Measurements from ENCODE around the gene FAM185A.
"Not testable (repeated sequence)": the region's sequence is repeated elsewhere in the genome, so short reads cannot be mapped to it uniquely, and the experiment has no call there.

FAM185A gene

DNA sequence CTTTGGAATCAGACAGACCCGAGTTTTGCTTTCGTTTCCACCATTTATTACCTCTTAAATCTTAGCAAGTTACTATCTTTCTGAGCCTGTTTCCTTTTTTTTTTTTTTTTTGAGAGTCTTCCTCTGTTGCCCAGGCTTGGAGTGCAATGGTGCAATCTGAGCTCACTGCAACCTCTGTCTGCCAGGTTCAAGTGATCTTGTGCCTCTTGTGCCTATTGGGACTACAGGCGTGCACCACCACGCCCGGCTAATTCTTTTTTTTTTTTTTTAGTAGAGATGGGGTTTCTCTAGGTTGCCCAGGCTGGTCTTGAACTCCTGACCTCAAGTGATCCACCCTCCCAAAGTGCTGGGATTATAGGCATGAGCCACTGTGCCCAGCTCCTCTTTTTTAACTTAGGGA, 84.5 kb downstream of the FAM185A start:
- no peak for FAIRE-seq

DNA sequence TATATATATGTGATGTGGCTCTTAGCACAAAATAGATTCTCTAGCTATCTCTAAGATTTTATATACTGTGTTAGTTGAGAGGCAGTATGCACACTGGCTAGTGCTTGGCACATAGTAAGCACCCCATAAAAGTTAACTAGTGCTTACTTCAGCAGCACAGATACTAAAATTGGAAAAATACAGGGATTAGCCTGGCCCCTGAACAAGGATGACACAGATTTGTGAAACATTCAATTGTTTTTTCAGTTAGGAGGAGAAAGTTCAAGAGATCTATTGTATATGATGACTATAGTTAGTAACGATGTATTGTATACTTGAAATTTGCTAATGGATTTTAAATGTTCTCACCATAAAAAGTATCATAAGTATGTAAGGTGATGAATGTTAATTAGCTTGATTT, 85.7 kb downstream of the FAM185A start:
- FAIRE-seq = no peak

DNA sequence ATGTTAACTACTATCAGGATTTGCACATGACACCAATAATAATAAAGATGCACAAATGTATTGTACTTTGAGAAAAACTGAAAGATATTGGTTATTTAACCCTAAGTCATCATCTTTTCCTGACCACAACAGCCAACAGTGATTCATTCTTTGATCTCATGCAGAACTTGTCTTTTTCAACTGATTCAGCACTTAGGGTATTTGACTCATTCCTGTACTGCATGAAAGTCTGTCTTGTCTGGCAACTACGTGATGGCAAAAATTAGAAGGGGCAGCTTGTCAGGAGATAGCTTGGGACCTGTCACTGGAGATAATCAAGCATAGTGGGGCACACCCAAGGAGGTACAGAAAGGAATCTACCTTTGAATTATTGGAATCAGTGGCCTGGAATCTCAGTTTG, 86.2 kb downstream of the FAM185A start:
- no peak for FAIRE-seq

DNA sequence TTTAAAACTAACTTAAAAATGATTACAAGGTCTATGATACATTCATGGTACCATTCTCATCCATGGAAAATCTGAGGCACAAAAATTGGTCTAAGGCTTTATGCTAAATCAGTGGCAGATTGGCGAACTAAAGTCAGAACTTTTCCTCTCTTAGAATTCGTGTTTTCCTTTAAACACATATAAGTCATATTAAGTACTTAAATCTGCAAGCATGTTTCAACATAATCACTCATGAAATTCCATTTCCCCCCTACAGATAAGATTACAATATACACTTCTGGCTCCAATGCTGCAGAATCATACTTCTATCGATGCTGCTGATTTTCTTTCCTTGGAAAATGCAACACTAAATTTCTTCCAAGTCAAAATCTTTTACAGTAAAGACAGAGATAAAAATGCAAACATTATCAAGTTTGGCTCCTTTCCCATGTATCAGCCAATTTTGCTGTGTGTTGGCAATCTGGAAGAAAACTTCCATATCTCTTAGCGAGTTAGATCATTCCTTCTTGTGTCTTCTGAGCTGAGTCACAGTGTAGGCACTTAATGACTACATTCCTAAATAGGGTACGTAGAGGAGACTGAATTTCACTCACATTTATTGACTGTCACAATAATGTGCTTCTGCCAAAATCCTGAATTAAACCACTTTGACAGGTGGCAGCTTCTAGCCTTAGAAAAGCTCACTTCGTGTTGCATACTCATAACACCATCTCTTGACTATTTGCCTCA, 87.6 kb downstream of the FAM185A start:
- FAIRE-seq = no peak

DNA sequence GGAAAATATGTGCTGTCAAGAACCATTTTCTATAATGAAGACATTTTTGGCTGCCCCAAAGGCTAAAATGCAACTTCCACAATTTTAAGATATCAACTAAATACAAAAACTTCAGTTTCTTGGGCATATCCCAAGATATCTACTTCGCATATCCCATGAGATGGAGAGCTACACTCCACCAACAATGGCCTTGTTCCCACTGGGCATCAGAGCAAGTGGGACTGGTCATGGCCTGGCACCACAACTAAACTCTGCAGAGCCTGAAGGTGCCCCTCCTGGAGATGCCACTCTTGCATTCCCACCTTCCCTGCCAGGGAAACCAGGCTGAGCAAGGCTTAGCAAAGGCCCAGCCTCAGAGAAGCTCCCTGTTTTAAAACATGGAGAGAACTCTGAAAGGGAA, 88.2 kb downstream of the FAM185A start:
- no peak for FAIRE-seq

DNA sequence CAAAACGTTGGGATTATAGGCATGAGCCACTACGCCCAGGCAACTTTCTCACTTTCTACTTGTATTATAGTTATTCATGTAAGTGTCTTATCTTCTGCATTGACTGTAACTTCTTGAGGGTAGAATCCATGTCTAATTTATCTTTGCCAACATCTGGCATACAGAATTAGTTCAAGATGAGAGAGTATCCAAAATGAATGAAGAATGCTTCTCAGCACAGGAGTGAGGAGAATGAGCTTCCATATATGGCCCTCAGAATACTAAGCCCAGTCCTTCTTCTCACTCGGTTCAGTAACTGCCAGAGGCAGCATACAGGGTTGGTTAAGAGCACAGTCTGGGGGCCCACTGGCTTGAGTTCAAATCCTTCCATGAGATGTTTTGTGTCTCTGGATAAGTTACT, 89.0 kb downstream of the FAM185A start:
- FAIRE-seq = no peak

DNA sequence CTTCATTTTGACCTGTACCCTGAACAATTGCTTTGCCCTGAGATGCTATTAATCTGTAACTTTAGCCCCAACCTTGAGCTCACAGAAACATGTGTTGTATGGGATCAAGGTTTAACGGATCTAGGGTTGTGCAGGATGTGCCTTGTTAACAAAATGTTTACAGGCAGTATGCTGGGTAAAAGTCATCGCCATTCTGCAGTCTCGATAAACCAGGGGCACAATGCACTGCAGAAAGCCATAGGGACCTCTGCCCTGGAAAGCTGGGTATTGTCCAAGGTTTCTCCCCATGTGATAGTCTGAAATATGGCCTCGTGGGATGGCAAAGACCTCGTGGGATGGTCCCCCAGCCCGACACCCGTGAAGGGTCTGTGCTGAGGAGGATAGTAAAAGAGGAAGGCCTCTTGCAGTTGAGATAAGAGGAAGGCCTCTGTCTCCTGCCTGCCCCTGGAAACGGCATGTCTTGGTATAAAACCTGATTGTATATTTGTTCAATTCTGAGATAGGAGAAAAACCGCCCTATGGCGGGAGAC, 89.8 kb downstream of the FAM185A start:
- not testable (repeated sequence) for FAIRE-seq

DNA sequence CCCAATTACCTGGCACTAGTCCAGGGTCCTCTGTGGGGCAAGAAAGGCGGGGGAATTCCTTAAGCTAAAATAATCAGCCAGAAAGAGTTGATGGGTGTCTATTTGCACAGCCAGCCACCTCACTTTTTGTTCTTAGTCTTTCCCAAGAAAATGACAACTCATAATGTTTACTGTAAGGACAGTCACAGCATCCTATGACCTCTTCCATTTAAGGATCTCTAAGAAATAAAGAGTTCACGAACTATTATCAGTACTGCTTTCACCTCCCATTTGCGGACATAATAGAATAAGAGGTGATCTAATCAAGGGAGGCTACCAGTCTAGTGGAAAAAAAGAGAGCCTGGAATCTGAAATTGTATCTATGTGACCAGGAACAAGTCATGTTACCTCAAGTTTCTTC, 91.6 kb downstream of the FAM185A start:
- no peak for FAIRE-seq

DNA sequence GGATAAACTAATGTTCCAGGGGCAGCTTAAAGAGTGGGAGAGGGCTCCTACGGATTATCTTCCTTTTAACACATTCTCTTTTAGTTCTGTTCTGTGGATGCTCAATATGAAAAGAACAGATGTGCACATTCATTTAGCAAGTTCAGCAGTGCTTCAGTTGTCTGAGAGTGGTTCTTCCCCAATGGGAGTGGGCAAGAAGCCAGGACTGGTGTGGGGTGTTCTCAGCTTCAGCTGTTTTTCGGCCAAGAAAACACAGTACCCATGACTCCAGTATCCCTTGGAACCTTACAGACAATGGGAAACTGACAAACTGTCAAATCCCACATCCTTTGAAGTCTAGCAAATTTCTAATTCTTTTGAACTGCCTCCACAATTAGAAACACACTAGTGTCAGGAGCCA, 92.5 kb downstream of the FAM185A start:
- FAIRE-seq = no peak

DNA sequence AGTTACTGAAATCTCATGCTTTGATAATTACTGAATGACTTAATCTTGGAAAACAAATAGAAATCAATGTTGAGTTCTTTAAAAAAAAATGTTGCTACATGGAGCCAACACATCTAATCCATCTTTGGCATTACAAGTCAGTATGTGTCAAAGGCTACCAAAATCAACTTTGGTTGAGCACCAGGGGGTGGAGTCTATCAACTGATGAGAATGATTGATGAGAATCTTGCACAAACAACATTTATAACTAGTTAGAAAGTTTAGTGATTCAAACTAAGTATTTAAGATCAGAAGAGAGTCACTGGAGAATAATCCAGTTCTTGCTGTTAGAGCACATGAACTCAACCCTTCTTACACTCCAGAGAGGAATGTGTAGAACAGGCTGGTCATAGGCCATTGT, 93.5 kb downstream of the FAM185A start:
- no peak for FAIRE-seq

DNA sequence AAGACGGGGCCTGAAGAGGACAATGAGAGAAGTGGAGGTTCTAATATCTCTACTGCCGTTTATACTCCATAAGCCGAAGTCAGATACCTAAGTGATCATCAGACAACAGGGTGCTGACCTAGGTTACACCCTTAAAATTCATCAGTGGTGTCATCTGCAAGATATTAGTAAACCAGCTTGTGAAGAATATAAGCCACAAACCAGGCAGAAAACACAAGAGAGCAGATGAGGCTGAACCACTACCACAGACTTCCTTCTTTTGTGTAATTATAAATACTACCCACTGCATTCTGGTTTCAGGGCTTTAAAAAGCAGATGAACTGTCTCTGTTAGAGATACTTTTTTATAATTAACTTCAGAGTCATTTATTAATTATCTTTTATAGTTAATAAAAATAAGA, 95.1 kb downstream of the FAM185A start:
- no peak for FAIRE-seq

DNA sequence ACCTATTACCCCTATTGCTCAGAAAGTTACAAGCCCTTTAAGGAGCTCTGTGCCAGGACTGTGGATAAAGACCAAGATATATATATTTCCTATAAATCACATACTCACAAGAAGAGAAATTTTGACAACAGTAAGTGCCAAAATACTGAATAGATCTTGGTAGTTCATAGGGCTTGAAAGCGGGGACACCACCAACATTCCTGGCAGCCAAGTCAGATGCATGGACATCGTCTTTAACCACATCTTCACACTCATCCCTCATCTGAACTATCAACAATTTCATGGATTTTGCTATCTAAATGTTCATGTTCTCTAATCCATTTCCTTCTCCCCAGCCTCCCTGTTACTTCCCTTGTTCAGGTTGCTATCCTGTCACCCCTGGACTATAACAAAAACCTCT, 96.5 kb downstream of the FAM185A start:
- FAIRE-seq = no peak

DNA sequence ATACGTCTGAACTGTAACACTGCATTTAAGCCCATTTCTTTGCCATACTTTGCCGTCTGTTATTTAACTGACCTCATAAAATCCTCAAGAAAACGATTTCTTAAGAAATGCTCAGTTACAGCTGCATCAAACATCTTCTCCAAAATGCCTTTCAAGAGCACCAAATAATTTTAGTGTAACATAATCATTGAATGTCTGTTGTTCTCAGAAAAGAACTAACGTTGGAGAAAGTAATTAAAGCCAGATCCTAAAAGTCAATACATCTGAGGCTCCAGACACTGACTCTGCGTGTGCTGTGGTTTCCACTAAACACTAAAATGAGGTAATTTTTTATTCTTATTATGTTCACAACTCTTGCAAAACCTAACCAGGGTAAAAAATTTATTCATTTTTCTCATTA, 100.3 kb downstream of the FAM185A start:
- FAIRE-seq = no peak

DNA sequence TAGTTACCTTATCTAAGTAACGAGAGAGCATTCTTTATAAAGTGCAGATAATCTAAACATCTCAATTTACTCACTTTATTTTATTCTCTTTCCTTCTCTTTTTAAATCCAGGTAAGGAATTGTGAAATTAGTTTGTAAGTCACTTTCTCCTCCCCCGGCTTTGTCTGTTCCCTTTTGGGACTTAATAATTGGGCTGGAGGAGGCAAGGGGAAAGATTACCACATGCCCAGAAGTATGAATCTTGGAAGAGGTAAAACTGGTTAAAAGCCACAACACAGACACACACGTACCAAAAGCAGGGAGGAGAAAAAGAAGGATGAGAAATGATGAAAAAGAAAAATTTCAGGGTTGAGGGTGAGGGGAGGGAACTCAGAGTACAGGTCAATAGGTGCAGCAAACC, 100.7 kb downstream of the FAM185A start:
- no peak for FAIRE-seq

DNA sequence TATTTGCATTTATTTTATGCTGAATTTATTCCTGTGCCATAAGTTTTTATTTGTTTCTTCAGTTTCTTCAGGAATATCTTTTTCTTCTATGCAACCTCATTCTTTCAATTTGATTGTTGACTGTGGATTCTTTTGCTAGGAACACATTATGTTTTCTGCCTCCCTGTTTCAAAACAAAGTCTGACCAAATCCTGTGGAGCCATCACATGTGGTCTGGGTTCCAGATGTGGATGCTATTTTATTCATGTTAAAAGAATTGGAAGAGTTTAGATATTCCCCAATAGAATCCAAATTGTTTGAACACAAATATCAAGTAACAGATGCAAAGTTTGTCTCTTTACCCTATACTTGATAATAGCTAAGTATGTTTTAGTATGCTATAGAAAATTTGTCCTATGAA, 107.2 kb downstream of the FAM185A start:
- FAIRE-seq = no peak

All from A204.1 (cell line).